NCI-H1436 (cell line): ENCODE measurements around the gene CSNK2A1.
A peak's percentile ranks its signal among the peaks of the same experiment; 100 is the strongest.
"Not testable (repeated sequence)": the region's sequence is repeated elsewhere in the genome, so short reads cannot be mapped to it uniquely, and the experiment has no call there.

Experiments used
- DNase-seq: peaks from one replicate; lab custom pipeline; 2025; lab: John Stamatoyannopoulos, UW

Gene CSNK2A1

GRCh38 chr20:543369-544152 lies at the start of gene CSNK2A1:
TSS of gene CSNK2A1 (minus strand) at chr20:543790. CDS start at chr20:508551, 35,239 bp downstream.
- DNase-seq: peak; percentile 92

DNA sequence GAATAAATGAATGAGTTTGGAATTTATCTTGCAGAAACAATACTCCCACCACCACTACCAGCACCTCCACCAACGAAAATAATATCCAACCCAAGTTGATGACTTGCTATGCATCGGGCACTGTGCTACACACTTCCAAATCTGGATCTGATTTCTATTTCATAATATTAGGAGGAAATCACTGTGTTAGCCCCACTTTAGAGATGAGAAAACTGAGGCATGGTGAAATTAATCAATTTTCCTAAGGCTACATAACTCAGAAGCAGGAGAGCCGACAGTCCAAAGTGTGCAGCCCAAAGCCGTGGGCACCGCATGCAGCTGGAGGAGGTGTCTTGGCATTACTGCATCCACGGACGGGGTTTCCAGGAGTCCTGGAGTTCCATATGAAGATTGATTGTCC lies 48.9 kb upstream of the CSNK2A1 start:
- DNase-seq: no peak

DNA sequence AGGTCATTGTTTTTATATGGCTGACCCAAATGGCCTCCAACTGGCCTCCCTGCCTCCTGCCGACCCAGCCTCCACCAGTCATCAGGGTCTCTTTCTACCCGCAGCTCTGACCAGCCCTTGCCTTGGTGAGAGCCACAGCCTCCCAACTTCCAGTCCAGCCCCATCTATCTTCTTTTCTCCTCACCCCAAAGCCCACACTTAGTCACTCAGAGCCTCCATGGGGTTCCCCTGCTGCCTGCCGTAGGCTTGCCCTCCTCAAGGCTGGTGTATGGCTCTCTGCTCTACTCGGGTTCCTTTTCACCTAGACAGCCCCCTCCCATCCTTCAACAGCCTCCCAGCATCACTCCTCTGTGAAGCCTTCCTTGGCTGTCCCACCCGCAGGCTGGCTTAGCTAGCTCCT lies 48.4 kb upstream of the CSNK2A1 start:
- DNase-seq: no peak

GRCh38 chr20:588932-589672 lies 45.5 kb upstream of the CSNK2A1 start:
- no peak for DNase-seq

DNA sequence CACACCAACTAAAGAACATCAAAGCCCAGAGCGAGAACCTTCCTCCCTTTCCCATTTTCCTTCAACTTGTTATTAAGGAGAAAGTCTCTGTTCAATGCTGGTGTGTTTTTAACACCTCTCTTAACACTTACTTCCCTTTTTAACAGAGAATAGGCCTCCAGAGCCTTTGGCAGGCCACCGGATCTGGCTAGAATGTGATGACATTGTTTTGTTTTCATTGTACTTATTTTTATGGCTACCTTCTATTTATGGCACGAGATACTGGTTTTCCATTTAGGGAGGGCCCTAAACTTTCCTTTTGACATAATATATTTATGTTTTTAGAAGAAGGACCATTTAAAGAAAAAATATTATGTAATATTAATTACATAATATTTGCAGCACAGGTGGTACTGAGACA lies 44.9 kb upstream of the CSNK2A1 start:
- DNase-seq: no peak

- DNase-seq: no peak
Observed at GRCh38 chr20:584971-585301, 41.3 kb upstream of the CSNK2A1 start.

GRCh38 chr20:584161-584970 lies 40.8 kb upstream of the CSNK2A1 start:
- DNase-seq: no peak

DNA sequence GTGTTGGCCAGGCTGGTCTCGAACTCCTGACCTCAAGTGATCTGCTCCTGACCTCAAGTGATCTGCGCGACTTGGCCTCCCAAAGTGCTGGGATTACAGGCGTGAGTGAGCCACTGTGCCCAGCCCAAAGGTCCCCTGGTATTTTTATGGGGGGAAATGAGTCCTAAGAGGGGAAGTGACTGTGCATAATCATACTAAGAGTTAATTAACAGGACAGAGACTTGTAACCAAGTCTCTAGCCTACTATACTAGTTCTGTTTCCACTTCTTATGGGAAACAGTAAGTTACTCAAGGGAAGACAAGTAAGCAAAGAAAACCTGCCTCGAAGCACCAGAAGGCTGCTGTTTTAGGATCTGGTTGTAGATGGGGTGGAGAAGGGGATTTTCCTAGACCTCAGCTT lies 38.6 kb upstream of the CSNK2A1 start:
- DNase-seq: no peak

GRCh38 chr20:578940-579690 lies 35.5 kb upstream of the CSNK2A1 start:
- not testable (repeated sequence) for DNase-seq

GRCh38 chr20:577167-577791 lies 33.7 kb upstream of the CSNK2A1 start:
- DNase-seq: peak; percentile 41

- no peak for DNase-seq
Observed at GRCh38 chr20:576156-576555, 32.6 kb upstream of the CSNK2A1 start.

DNA sequence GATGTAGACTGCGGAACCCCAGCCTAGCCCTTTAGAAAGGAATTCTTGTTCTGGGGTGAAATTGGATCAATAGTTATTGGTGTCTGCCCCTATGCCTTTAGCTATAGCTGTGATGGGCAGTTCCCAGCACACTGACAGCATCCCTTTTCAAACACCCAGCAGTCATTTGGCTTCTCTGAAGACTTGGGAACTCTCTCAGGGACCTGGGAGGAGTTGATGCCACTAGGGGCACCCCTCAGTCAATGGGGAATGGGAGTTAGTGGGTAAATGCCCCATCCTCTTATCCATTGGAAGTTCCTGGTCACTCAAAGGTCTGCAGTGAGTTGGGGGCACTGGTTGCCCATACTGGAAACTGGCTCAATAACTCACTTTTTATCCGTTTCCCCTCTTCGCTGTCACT lies 31.6 kb upstream of the CSNK2A1 start:
- no peak for DNase-seq

DNA sequence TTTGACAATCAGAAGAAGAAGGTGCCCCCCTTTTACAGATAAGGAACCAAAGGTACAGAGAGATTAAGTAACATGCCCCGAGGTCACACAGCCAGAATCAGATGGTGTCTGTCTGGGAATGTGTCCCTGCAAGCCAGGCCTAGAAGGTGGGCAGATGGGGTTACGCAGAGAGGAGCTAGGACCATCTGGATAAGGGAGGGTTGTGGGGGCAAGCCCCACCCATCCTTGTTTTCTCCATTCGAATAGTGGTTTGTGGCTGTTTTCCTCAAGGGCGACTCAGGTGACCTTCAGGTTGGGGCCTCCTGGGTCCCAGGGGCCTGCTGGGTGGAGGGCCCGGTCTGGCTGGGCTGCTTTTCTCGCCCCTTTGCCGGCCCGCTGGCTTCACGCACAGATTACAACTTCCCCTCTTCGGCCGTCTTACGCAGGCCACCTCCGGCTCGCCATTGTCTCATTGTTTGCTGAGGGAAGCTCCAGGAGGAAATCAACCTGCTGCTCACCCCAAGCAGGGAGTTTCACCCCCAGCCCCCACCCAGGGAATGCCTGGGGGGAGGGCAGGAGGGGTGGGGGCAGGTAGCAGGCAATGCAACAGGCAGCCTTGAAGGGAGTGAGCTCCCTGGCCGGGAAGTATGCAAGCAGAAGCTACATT lies 30.8 kb upstream of the CSNK2A1 start:
- DNase-seq: no peak

DNA sequence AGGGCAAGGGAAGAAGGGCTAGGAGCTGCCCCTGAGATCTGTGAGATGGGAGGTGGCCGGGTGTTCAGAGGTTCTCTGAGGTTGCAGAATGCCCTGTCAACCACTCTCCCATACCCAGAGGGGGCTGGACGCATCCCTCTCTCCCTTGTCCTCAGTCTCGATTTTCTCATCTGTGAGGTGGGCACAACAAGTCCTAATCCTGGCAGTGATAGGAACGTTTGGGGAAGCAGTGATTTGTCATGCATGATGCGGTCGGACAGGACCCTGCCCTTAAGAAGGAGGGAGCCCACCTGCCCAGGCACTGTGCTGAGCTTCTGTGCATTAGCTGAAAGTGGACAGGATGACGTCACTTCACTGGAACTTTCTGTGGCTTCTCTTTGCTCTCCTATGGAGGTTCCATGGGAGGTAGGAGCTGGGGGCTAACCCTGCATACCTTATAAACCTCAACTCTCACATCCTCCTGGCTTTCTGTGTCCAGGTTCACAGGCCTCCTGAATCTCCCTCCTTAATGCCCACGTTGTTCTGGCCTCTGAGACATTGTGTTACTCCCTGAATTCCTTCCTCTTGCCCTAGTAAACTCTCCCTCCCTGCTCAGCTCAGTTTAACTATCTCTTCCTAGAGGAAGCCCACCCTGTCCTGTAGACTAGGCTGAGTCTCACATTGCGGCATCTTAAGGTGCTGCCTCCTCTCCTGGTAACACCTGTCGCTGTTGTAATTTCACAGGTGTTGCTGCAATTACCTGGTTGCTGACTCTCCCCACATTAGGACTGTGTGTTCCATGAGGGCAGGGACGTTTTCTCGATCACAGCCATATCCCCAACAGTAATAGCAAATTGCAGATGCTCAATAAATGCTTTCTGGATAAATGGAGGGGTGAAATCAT lies 30.1 kb upstream of the CSNK2A1 start:
- no peak for DNase-seq

DNA sequence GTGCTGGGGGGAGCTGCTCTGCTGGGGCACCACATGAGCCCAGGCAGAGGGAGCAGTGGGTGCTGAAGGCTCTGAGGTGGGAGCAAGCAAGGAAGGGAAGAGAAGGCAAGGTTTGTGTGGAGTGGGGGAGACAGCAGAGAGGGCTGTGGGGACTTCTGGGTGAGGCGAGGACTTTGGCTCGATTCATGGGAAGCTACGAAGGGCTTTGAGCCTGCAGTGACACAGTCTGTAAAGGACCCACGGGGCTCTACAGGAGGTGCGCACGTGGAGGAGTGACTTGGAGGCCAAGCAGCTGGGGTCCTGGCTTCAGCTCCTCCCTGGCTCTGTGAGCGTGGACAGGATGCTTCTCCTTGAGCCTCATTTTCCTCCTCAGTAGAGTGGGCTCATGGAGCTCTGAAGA lies 29.1 kb upstream of the CSNK2A1 start:
- no peak for DNase-seq

DNA sequence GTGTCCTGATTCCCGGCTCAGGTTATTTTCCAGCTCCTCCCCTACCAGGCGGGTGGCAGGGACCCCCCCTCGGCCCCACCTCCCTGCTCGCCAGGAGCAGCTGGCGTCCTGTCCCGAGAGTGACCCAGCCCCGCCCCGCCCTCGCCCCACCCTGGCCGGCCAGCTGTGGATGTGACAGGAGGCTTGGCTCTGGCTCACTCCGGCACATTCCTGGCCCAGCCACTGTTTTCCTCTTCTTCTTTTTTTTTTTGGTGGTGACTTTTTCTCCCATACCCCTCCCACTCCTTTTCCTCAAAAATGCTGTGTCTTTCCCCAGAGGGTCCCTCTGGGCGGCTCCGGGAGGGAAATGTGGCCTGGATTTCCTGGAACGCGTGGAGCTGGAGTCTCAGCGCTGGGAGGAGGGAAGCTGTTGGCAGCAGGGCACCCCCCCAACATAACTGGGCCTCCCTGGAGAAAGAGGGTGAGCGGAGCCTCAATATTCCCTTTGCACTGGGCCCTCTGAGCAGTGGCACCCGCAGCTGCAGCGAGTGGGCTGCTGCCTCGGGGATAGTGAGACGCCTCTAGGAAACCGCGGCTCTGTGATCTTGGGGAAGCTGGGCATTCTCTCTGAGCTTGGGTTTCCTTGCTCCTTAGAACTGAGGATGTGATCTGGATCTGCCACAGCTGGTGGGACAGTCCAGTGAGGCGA lies 28.3 kb upstream of the CSNK2A1 start:
- DNase-seq: no peak

DNA sequence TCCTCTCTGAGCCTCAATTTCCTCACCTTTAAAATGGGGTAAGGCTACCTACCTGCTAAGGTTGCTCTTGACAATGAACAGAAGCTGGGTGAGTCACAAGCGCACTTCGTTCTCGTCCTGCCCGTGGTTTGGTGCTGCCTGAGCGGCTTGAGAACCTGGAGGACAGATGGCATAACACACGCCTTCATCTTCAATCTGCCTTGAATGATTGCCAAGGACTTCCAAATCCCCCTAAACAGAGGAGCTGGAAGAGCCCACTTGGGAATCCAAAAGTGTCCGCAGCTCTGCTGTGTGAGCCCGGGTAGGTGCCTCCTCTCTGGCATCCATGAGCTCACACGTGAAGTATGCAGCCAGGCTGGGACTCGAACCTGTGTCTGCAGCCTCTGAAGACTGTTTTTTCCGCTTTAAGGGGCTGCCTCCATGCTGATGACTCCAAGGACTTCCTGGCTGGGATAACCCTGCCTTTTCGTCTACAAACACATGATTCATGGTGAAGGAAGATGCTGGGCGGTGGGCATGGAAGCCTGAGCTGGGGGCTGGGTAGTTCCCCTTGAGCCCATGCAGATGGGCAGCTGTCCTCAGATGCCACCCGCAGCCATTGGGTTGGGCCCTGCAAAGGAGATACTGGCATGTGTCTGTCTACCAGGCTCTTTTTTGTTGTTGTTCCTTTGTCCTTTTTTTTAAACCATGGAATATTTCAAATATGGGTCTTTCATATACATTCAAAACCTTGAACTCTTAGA lies 25.3 kb upstream of the CSNK2A1 start:
- DNase-seq: no peak

DNA sequence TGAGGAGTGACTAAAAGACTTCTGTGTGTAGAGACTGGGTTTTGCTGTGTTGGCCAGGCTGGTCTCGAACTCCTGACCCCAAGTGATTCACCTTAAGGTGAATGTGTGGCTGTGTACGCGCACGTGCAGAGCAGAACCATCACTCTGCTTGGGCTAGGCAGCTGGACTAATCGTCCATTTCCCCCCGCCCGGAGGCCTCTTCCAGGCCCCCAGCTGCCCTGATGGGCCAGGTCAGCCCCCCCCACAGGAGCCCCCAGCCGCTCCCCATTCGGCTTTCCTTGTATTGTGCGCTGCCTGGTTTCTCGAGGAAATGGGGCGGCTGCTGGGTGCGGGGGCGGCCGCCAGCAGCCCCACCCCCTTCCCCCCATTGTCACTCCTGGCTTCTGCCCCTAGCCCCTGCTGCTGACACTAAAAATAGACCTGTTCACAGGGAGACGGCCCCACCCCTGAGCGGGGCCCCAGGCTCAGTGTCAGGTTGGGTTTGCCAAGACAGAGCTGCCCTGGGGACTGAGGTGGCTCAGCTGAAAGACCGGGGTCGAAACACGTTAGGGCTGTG lies 24.6 kb upstream of the CSNK2A1 start:
- no peak for DNase-seq
